ENCODE data around the gene RSPH9. TPM values are rescaled to one million over a fixed set of nuclear protein-coding genes. Genes with fewer than 3 reads are reported as not detected.
A peak's percentile ranks its signal among the peaks of the same experiment; 100 is the strongest.
"Not testable (repeated sequence)": the region's sequence is repeated elsewhere in the genome, so short reads cannot be mapped to it uniquely, and the experiment has no call there.

The RSPH9 gene
- total RNA-seq, 1 donor from 2014 or later: 0.30 TPM

DNA sequence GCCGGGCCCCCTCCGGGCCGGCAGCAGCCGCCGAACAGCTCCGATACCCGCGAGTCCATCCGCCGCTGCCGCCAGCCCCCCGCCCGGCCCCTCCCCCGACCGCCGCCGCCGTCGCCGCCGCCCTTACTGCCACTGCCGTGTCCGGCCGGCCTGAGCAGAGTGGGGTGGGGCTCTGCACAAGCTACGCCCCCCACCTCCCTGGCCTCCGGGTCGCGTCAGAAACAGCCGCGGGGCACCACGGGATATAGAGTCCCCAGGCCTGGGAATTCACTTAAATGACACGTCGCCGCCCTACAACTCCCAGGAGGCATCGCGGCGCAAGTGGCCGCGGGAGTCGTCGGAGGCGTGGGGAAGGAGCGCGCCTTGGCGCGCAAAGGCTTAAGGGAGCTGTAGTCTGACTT, 15.7 kb upstream of the RSPH9 start, which contains the start of gene GTPBP2:
GTPBP2 (minus strand) TSS at position 161 of the 401 bp plus-strand sequence; CDS start at position 59, 102 bp downstream.
- DNase-seq: peak; percentile 99

DNA sequence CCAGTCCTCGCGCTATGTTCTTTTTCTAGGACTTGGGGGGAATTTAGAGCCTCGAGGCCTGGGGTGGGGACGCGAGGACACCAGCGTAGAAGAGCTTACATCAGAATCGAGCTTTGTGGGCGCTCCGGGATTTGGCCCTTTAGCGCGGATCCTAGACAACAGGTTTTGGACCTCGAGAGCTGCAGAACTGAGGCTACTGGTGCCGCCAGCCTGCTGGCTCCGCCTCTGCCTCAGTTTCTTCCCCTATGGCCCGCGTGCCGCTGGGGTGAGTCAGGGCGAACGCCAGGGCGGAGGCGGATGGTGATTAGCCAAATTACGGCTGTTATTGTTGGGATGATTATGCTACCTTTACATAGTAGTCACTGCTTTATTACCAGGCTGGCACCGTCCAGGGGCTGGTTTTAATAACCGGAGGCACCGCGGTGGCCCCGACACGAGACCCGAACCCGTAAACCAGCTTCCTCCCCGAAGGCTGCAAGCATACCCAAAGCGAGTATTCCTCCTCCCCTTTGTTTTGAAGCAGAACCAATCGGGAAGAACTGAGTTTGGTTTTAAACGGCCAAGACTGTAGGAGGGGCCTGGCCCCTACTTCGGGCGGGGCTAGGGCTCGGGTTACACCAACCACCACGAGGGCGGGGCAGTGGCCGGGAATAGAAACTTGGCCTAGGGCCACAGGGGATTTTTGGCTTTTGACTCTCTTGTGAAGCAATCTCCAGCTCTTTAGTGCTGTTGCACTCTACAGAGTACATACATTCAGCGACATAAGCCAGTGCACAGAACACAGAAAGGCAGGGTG, 15.1 kb upstream of the RSPH9 start:
- peak; percentile 98 for DNase-seq

DNA sequence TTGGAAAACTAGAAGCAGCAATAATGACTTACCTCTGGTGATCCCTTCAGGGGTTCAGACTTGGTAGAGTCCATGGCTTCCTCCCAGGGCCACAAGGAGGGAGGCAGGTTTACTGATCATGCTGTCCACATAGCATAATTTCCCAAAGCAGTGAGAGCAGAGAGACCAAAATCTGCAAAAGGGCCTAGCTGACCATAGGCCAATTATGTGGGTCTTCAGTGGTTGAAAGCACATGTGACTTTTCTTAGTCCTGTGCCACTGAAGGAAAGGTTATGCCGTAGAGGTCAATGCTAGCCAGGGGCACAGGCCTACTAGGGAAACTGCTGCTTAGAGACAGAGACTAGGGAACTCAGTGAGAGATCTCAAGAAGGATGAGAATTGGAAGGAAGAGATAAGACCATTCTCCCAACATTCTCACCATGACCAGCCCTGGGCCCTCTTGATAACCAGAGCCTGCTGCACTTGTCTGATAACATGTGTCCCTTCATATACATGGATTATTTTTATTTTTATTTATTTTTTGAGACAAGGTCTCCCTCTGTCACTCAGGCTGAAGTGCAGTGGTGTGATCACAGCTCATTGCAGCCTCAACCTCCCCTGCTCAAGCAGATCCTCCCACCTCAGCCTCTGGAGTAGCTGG, 13.7 kb upstream of the RSPH9 start:
- no peak for DNase-seq

DNA sequence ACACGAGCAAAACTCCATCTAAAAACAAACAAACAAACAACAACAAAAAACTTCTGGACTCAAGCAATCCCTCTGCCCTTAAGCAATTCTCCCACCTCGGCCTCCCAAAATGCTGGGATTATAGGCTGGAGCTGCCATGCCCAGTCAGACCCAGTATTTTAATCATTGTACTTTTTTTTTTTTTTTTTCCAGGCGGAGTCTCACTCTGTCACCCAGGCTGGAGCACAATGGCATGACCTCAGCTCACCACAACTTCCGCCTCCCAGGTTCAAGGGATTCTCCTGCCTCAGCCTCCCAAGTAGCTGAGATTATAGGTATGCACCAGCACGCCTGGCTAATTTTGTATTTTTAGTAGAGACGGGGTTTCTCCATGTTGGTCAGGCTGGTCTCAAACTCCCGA, 11.8 kb upstream of the RSPH9 start:
- DNase-seq: not testable (repeated sequence)

DNA sequence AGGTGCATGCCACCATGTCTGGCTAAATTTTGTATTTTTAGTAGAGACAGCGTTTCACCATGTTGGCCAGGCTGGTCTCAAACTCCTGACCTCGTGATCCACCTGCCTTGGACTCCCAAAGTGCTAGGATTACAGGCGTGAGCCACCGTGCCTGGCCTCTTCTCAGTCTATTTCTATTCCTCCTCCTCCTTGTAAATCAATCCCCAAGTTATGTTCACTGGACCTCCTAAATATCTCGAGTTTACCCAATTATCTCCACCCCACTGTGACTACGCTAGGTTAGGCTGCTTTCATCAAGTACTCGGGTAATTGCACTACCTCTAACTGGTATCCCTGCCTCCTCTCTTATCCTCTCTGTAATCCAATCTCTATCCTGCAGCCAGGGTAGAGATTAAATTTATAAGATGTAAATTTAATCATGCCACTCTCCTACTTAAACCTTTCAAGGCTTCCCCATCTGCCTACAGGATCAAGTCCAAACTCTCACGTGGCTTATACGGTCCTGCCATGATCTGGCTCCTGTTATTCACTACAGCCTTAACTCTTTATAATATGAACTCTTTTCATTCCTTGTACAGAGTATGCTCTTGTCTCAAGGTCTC, 10.0 kb upstream of the RSPH9 start:
- no peak for DNase-seq

DNA sequence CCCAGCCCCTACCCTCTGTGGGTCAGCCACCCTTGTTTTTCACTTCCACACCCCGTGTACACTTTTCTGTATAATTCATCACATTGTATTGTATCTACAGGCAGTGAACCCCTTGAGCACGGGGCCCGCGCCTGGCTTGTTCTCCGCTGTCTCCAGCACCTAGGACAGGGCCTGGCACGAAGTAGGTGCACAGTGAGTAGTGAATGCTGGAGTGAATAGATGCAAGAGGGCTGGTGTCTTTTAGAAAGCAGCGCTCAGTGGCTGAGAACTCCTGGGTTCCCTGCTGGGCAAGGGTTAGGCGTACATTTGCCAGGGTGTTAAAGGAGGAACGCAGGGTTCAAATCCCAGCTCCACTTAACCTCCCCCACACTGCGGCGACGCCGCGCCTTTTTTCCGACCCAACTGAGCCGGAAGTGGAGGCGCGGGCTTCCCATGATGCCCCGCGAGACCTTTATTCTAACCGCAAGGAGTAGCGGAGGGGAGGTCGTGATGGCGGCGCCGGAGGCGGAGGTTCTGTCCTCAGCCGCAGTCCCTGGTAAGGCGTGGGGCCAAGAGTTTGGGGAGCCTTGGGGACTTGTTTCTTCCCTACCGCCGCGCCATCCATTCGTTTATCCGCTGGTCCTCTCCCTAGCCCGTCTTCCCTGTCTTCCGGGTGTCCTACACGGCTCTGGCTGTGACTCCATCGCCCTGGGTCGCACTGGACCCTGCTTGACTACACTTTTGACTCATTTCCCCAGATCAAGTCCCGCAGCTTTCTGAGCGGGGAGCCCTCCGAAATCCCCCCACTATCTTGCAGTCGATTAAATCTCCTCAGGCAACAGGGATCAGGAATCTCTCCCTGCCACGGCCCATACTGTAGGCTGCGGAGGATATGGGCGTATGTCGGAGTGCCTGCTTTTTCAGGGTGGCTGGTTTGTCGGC, 9.2 kb upstream of the RSPH9 start, which contains the start of gene MAD2L1BP:
MAD2L1BP (plus strand) TSS at position 454 of the 921 bp plus-strand sequence; CDS start at position 490, 36 bp downstream.
- DNase-seq: peak; percentile 59

DNA sequence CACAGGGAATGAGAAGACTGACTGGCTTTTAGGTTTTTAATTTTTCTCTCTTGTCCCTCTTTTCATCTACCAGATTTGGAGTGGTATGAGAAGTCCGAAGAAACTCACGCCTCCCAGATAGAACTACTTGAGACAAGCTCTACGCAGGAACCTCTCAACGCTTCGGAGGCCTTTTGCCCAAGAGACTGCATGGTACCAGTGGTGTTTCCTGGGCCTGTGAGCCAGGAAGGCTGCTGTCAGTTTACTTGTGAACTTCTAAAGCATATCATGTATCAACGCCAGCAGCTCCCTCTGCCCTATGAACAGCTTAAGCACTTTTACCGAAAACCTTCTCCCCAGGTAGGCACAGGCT, 8.6 kb upstream of the RSPH9 start:
- no peak for DNase-seq

DNA sequence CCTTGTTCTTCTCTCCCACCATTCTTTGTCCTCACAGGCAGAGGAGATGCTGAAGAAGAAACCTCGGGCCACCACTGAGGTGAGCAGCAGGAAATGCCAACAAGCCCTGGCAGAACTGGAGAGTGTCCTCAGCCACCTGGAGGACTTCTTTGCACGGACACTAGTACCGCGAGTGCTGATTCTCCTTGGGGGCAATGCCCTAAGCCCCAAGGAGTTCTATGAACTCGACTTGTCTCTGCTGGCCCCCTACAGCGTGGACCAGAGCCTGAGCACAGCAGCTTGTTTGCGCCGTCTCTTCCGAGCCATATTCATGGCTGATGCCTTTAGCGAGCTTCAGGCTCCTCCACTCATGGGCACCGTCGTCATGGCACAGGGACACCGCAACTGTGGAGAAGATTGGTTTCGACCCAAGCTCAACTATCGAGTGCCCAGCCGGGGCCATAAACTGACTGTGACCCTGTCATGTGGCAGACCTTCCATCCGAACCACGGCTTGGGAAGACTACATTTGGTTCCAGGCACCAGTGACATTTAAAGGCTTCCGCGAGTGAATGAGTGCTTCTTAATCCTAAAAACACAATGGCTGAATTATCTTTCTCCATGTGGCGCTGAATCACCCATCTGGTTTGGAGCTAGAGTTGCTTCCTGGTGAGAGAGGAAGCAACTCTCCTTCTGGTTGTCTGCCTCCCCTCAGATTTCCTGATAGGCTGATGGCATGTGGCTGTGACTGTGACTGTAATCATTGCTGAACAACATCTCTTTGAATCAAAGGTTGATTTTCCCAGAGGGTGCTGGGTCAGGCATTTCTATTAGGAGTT, 4.6 kb upstream of the RSPH9 start:
- DNase-seq: no peak

DNA sequence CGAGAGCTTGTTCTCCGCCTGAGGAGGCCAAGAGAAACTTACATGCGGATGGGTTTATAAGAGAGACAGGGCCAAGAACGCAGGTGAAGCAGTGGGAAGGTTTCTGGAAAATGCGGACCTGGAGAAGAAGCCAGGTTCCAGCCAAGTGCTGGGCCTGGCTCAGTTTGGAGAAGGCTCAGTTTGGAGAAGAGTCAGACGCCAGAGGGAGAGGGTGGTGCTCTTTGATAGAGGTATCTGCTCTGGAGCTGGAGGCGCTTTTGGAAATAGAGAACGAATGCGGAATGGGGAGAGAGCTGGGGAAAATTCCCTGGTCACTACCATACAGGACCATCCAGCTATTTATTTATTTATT, 753 bp downstream of the RSPH9 start:
- no peak for DNase-seq

DNA sequence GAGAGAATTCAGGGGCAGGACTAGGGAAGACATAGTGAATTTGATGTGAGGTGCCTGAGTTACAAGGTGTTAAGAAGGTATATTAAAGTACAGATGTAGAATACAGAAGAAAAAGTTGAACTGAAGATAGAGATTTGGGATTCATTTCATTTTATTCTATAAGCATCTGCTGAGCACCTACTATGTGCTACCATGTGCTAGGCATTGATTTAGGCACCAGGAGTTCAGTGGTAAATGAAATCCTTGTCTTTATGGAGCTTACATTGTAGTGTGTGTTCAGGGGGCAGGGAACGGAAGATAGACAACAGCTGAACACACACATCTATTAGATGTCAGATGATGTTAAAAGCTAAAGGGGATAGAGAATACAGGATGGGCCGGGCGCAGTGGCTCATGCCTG, 2.8 kb downstream of the RSPH9 start:
- DNase-seq: no peak

DNA sequence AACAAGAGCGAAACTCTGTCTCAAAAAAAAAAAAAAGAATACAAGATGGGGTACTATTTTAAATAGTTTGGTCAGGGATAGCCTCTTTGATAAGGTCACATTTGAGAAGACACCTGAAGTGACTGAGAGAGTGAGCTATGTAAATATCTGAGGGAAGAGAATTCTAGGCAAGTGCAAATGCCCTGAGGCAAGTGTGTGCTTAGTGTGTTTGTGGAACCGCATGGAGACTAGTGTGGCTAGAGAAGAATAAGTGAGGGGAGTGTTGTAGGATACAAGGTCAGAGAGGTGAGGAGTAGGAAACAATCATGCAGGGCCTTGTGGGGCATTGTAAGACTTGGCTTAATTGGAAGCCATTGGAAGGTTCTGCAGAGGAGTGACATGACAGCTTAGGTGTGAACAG, 3.4 kb downstream of the RSPH9 start:
- DNase-seq: no peak

DNA sequence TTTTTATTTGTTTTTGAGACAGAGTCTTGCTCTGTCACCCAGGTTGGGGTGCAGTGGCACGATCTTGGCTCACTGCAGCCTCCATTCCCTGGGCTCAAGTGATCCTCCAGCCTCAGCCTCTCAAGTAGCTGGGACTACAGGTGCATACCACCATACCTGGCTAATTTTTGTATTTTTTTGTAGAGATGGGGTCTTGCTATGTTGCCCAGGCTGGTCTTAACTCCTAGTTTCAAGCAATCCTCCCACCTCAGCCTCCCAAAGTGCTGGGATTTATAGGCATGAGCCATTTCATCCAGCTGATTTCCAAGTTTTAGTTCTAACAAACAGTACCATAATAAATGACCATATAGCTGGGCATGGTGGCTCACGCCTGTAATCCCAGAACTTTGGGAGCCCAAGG, 8.0 kb downstream of the RSPH9 start:
- not testable (repeated sequence) for DNase-seq

DNA sequence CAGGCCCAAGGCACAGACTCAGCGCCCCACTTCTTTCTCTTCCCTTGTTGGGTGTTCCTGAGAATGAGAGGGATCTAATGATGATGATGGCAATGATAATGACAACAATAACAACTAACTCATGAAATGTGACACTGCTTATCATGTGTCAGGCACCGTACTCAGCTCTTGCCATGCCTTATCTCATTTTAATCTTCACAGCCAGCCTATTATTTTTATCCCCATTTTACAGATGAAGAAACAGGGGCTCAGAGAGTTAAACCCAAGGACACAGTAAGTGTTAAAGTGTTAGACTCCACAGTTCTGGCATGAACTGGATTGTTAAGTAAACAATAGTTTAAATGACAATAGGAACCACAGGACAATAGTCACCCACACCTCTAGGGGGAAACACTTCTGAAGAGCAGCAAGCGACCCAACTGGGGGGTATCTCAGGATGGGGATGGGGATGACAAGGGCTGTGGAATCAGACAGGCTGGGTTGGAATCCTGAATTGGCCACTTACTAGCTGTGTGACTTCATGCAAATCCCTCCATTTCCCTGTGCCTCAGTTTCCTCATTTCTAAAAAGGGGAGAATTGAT, 12.5 kb downstream of the RSPH9 start:
- no peak for DNase-seq

DNA sequence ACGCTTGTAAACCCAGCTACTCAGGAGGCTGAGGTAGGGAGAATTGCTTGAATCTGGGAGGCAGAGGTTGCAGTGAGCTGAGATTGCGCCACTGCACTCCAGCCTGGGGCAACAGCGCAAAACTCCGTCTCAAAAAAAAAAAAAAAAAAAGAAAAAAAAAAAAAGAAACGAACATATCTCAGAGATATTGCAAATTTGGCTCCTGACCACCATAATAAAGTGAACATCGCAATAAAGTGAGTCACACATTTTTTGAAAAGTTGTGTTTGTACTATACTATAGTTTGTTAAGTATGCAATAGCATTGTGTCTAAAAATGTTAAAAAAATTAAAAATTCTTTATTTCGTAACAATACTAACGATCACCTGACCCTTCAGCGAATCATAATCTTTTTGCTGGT, 13.3 kb downstream of the RSPH9 start:
- no peak for DNase-seq

DNA sequence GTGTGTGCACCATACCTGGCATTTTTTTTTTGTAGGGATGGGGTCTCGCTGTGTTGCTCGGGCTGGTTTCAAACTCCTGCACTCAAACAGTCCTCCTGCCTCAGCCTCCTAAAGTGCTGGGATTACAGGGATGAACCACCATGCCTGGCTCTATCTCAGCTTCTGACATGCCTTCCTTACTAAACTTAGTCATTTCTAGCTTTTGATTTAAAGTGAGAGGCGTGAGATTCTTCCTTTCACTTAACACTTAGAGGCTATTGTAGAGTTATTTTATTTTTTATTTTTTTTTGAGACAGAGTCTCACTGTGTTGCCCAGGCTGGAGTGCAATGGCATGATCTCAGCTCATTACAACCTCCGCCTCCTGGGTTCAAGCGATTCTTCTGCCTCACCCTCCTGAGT, 18.1 kb downstream of the RSPH9 start:
- DNase-seq: not testable (repeated sequence)

DNA sequence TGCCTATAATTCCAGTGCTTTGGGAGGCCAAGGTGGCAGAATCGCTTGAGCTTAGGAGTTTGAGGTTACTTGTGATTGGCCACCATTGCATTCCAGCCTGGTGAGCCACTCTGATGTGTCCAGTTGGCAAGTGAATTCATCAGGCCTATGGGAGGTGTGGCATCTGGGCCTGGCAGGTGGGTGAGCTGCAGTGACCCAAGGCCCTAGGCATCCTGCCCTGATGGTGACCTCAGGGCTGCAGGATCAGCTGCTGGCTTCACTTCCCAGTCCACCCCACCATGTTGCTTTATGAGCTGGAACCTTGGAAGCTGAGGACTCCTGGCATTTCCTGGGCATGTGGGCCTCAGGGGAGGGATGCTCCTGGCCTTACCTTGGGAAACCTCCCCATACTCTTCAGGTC, 20.5 kb downstream of the RSPH9 start:
- no peak for DNase-seq

DNA sequence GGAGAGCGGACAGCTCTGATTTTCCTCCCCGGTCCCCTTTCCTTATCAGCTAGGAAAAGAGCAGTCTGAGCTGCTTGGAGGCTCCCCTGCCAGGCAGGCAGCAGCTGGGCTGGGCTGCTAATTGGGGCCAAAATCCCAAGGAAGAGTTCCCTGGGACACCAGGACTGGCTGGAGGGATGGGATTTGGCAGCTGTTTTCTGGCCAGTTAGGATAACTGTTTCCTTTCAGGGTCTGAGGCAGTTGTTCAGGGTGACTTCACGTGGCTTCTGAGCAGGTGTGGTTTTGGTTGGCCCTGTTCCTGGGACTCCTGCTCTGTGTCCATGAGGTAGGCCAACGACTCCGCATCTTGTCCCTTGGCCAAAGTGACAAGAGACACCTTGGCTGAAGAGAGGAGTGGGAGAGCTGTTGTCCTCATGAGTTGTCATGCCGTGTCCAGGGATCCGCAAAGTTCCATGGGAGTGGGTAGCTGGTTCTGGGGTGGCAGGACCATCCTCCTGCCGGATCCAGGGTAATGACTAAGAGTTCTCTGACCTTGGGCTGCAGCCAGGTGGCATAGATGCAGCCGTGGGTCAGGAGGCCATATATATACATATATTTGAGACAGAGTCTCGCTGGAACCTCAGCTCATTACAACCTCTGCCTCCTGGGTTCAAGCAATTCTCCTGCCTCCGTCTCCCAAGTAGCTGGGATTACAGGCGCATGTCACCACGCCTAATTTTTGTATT, 21.5 kb downstream of the RSPH9 start:
- DNase-seq: no peak

DNA sequence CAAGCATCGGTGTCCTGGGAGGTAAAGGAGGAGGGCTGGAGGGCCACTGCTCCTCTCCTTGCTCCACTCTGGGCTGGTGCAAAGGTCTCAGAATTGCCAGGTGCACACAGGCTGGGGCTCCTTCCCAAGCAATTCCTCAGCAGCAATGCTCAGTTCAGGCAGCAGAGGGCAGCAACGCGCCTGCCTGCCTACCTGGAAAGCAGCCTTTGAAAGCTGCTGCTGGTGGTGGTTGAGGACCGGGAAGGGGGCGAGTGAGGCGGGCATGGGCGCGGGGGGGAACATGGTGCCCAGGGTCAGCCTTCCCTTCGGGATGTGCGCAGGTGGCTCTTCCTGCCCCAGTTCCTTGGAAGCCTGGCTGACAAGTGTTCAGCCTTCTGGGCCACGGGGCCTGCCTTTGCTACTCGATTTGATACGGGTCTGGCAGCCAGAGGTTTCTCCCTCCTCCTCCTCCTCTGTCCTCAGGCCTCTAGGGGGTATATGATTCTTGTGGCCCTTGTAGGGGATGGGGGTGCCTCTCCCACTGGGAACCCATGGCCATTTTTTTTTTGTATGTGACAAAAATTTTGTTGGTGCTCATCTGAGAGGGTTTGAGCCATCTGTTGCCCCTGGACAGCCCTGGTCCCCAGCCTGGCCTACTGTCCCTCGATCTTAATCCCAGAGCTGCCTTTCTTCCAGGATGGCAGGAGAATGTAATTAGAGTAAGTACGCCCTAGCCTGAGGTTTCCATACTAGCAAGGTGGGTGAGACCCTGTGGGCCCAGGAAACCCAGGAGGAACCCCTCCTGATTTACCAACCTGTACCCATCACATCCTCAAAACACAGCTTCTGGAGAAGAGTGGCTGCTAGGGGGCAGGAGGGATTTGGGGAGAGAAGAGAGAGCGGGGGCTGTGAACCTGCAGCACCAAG, 22.7 kb downstream of the RSPH9 start:
- peak; percentile 32 for DNase-seq
